Renal cortex interstitium (tissue), 11 donors: ENCODE results near the gene CNN3. TPM values are rescaled to one million over a fixed set of nuclear protein-coding genes. Genes with fewer than 3 reads are reported as not detected.
A peak's percentile ranks its signal among the peaks of the same experiment; 100 is the strongest.

Experiments used
- DNase-seq, 11 donors: peaks; one replicate each; pipeline ENCODE4 v3.0.0-alpha.2; 2013; ENCODE audit warnings: low read depth in 9 of 11, low spot score in 4 of 11; ENCODE audit errors: extremely low read depth in 1 of 11
- polyA plus RNA-seq, 3 donors: library from polyadenylated mRNA; unstranded; fragments of 120-200 nt; gene quantifications; one replicate each; pipeline ENCODE4 v1.2.1, GENCODE V29; 2013; ENCODE audit not compliant: insufficient read length in 3 of 3

The CNN3 gene
- polyA plus RNA-seq, 3 donors, result 318 to 380 (median 351) TPM

DNA sequence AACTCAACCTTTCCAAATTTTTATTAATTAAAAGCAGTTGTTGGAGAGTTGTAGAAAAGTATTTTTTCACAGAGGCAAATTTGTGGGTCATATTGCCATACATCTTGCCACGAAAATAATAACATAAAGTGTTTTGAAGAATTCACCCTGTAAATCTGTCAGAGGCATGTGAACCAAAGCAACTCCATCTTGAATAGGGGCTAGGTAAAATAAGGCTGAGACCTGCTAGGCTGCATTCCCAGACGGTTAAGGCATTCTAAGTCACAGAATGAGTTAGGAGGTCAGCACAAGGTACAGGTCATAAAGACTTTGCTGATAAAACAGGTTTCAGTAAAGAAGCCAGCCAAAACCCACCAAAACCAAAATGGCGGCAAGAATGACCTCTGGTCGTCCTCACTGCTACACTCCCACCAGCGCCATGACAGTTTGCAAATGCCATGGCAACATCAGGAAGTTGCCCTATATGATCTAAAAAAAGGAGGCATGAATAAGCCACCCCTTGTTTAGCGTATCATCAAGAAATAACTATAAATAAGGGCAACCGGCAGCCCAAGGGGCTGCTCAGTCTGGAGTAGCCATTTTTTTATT lies 4.4 kb upstream of the CNN3 start:
- DNase-seq, result no peak

- no peak for DNase-seq
These were observed 2.7 kb upstream of the CNN3 start for GRCh38 chr1:94929351-94930217.

- DNase-seq, result no peak
These were observed 1.5 kb upstream of the CNN3 start for GRCh38 chr1:94928293-94928939.

DNA sequence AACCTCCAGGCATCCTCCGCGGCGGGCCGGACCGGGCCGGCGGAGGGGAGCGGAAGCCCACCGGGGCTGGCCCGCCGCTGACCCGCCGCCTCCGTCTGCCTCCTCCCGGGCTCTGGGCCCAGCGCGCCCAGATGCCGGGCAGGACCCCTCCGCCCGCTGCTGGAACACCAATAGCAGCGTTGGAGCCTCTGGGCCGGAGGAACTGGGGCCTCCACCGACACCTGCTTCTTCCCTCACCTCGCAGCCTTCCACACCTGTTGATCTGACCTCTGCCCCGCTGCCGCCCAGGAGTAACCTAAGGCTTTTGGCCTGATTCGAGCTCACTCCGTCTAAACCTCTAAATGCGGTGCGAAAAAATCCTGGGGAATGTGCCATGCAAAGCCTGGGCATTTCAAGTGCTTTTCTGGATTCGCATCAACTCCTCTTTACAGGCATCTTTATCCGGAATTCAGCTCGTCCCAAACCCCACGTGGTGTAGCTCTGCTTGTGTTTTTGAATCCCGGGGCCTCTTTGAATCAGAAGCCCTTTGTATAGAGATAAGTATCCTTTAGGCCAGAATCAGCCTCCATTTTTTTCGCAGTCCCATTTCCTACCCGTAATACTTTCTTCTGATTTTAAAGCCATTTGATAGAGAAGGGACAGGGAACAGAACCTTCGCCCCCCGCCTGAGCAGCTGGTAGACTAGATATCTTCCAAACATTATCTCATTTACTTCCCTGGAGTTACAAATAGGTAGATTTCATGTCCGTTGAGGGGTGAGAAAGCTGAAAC lies 680 bp upstream of the CNN3 start:
- DNase-seq, result peak in 2 of 11 donors; percentile 40 to 45

DNA sequence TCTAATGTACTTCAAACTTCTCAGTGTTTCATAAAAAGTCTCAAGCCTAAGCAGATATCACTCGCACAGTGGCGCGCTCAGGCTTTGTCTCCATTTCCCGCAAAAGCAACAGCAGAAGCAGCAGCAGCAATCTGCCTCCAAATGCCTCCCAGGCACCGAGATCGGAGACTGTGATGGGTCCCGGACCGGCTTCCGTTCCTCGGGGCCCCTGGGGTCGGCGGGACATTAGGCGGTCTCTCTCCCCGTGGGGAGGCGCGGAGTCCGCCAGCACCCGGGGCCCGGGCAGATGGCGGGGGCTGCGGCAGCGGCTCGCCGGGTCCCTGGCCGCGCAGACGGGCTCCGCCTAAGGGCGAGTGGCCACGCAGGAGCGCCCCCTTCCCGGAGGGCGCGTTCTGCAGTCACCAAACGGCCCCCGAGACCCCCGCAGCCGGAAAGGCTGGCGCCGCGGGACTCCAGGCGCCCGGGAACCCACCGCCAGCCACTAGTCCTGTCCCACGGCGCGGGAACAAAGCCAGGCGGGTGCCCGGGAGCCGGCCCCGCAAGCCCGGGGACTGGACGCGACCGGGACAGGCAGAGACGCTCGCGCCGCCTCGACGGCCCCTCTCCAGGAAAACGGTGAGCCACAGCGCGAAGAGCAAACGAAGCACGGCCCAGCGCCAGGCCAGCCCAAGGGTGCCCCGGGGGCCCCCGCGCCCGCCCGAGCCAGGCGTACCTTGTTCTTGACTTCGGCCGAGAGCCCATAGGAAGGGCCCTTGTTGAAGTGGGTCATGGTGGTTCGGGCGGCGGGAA lies 590 bp downstream of the CNN3 start:
- peak in 6 of 11 donors; percentile 46 to 63 (median 57) for DNase-seq

DNA sequence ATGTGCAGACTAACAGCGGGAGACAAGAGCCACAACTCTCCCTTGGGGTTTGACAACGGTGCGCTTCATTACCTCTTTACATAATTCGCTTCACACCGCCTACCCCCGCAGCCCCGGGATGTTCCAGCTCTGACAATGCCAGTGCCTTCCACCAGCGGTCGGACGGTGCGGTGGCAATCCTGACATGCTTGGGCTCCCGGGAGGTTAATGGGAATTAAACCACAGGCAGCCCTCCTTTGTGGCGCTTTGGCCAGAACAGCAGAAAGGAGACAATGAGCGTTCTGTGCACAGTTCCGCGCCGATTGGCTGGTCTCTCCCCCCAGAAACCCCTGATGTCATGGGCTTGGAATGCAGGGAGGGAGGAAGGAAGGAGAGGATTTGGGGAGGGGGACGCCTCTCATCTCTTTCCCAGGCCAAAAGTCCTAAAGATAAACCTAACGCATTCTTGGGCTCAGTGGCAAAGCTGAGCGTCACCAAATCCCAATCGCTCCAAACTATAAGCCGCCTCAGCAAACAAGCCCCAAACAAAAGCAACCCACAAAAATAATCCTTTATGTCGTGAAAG lies 1.3 kb downstream of the CNN3 start:
- peak; percentile 81 to 94 (median 89) for DNase-seq

DNA sequence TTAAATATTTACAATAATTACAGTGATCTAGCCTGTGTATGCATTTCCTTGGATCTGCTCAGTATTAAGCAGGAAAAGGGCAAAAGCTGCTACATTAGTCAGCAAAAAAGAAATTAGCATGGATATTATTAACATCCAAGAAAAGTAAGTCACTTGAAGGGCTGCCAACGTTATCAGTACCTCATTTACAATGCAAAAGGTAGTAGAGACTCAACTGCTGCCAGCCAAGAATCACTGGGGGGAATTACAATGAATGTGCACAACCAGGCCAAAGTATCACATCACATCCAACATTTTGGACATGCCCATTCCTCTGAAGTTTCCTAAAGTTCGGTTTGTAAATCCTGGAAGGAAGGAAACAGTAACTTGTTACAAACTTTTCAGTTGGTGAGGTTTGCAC lies 1.9 kb downstream of the CNN3 start:
- DNase-seq, result no peak

DNA sequence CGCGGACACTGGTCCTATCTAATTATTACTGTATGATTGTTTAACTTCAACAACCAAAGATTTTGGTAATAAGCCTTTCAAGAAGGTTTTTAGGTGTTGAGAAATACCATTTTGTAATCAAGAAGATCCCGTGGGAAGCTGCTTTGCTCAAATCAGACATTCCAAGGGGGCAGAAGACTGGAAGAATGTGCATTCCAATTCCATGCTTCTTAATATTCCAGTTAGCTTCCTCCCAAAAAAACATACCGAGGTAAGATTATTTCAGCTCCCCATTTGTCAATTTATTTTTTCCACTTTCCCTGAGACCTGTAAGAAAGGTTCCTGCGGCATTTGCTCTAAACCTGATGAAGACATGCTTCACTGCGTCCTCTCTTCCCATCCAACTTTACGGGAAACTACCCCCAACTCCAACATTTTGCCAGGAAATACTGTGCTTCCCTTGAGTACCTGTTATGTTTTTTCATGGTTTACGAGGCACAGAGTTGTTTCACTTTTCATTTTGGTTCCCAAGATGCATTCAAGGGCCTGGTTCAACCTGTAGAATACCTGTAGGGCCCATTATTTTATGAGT lies 4.1 kb downstream of the CNN3 start:
- DNase-seq, result no peak

- no peak for DNase-seq
These were observed 4.9 kb downstream of the CNN3 start for GRCh38 chr1:94921977-94922376.

DNA sequence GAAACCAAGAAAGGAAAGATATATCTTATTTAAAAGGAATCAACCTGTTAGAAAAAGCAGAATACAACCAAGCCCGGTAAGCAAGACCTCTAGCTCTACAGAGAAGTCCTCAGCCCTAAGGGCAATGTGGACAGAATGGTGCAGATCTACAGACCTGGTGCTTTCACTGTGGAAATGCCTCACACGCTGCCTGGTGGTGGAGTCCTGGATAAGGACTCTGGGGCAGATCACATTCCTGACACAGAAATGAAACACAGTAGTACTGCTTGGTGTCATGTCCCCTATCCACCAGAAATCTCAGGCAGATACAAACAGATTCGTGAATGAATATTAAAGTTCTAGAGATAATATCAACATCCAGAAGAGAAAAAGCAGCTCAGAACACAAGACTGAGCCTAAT lies 6.8 kb downstream of the CNN3 start:
- DNase-seq, result no peak

GRCh38 chr1:94919241-94920030 lies 7.5 kb downstream of the CNN3 start:
- DNase-seq, result no peak

GRCh38 chr1:94917251-94917650 lies 9.7 kb downstream of the CNN3 start:
- no peak for DNase-seq

DNA sequence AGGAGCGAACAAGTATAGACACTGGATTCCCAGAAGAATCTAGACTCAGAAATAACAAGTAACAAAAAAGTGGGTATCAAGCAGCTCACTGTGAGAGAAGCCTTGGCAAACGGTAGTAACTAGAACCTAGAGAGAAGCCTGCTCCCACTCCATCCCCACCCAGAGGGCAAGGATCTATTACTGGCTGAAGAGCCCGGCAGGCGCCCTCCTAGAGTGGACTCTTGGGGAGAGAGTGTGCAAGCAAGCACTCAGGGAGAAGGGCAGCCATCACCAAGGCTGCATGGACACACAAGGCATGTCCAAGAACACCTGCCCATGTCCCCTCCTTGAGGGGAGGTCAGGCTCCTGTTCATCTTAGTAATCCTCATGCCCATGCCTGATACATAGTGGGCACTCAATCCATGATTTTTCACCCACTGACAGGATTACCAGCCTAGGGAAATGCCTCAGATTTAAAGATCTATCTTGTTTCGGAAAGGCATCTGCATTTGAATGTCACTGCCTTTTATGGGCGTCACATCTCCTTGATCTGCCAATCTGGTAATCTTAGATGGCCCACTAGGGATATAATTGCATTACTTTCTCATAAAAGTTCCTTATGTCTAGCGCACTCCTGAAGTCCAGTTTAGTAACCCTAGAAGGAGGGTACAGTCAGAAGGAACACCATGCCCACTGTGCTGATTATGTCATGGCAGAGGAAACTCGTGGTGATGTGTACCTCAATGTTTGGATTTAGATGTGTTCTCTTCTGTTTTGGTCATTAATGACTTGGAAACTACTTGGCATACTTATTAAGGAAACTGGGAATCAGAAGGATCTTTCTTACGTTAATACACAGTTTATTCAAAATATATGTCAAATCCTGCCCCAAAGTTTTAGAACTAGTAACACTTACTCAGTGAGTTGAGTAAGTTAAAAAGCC lies 14.4 kb downstream of the CNN3 start:
- no peak for DNase-seq

DNA sequence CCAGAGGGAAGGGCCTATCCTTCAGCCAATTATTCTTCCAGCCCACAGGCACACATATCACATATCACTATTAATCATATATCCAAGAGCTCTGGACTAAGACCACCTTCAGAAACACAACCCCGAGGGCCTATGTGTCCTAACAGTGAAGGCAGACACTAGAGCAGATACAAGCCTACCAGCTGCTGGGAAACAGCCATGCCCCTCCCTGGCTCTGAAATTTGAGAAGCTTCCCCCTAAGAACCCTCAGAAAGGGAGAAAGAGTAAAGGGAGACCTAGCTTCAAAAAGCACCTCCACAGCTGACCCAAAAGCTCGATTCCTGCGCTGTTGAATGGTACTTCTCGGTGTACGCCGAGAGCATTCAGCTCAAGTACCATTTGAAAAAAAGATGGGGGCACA lies 17.4 kb downstream of the CNN3 start:
- DNase-seq, result no peak

- DNase-seq, result no peak
These were observed 17.9 kb downstream of the CNN3 start for GRCh38 chr1:94908965-94909364.

DNA sequence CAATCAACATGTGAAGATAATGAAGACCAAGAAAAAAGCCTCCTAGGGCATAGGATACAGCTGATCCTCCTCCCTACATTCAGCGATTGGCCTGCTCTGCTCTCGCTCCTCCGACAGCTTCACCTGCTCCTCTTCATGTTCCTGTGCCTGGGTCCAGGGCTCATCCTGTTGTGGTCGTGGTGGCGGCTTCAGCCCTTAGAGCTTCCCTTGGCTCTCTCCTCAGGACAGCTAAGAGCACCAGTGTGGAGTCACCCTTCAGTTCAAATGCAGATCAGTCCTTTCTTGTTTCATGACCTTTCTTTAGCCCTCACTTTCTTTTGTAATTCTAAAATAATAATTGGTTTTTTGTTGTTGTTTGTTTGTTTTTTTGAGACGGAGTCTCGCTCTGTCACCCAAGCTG lies 18.7 kb downstream of the CNN3 start:
- DNase-seq, result no peak
